Activated CD4-positive, CD25-positive, alpha-beta regulatory T cell treated with anti-CD3 and anti-CD28 coated beads, Interleukin-2, amount 50 U/mL, for 16 hours (primary cell): ENCODE results near the gene MCCD1.
A peak's percentile ranks its signal among the peaks of the same experiment; 100 is the strongest.

Experiments used
- DNase-seq: peaks from one replicate; pipeline ENCODE4 v3.0.0-alpha.2; 2020; ENCODE audit warnings: low read depth, low spot score

The MCCD1 gene

GRCh38 chr6:31510007-31510406 is 18.8 kb upstream of the MCCD1 start:
- no peak for DNase-seq

- DNase-seq = no peak
Measured at GRCh38 chr6:31513456-31514165, 15.2 kb upstream of the MCCD1 start.

GRCh38 chr6:31521835-31522234 is 6.9 kb upstream of the MCCD1 start:
- DNase-seq = no peak

- DNase-seq = no peak
Measured at GRCh38 chr6:31525553-31525931, 3.2 kb upstream of the MCCD1 start.

GRCh38 chr6:31525932-31526591 is 2.7 kb upstream of the MCCD1 start:
- no peak for DNase-seq

- no peak for DNase-seq
Measured at GRCh38 chr6:31528307-31528777, 420 bp upstream of the MCCD1 start.

- DNase-seq = no peak
Measured at GRCh38 chr6:31529329-31530150, 778 bp downstream of the MCCD1 start.

GRCh38 chr6:31530659-31531058 is 1.9 kb downstream of the MCCD1 start:
- DNase-seq = no peak

GRCh38 chr6:31531162-31531561 is 2.4 kb downstream of the MCCD1 start:
- DNase-seq = no peak

- no peak for DNase-seq
Measured at GRCh38 chr6:31531771-31532643, 3.2 kb downstream of the MCCD1 start.

GRCh38 chr6:31532644-31533454 is 4.1 kb downstream of the MCCD1 start:
- no peak for DNase-seq

- DNase-seq = no peak
Measured at GRCh38 chr6:31533455-31533841, 4.7 kb downstream of the MCCD1 start.

GRCh38 chr6:31534011-31534410 is 5.2 kb downstream of the MCCD1 start:
- DNase-seq = no peak

GRCh38 chr6:31534521-31535040 is 5.8 kb downstream of the MCCD1 start:
- DNase-seq = no peak

- DNase-seq = no peak
Measured at GRCh38 chr6:31535538-31536324, 7.0 kb downstream of the MCCD1 start.

- DNase-seq = no peak
Measured at GRCh38 chr6:31538805-31539400, 10.1 kb downstream of the MCCD1 start.

GRCh38 chr6:31540640-31541039 is 11.9 kb downstream of the MCCD1 start:
- DNase-seq = no peak

- peak; percentile 45 for DNase-seq
Measured at GRCh38 chr6:31541059-31541657, 12.4 kb downstream of the MCCD1 start.
